GM19351 (cell line): ENCODE data around the gene MYBBP1A.
"Not testable (repeated sequence)": the region's sequence is repeated elsewhere in the genome, so short reads cannot be mapped to it uniquely, and the experiment has no call there.

ENCODE experiments used
- ATAC-seq: cut with Tn5 transposase; IDR thresholded peaks from one replicate; pipeline ENCODE4 v1.9.1; 2021; ENCODE audit warnings: mild to moderate bottlenecking, moderate library complexity; ENCODE audit not compliant: unreplicated experiment

The MYBBP1A gene

GRCh38 chr17:4588898-4589625, 33.9 kb upstream of the MYBBP1A start:
- ATAC-seq: no peak

- no peak for ATAC-seq
These were observed 33.2 kb upstream of the MYBBP1A start for GRCh38 chr17:4588391-4588790.

GRCh38 chr17:4587803-4588202, 32.6 kb upstream of the MYBBP1A start:
- no peak for ATAC-seq

GRCh38 chr17:4587195-4587594, 32.0 kb upstream of the MYBBP1A start:
- ATAC-seq: no peak

- ATAC-seq: no peak
These were observed 30.9 kb upstream of the MYBBP1A start for GRCh38 chr17:4586043-4586442.

GRCh38 chr17:4585638-4585994, 30.4 kb upstream of the MYBBP1A start:
- ATAC-seq: no peak

GRCh38 chr17:4584917-4585637, 29.9 kb upstream of the MYBBP1A start:
- ATAC-seq: no peak

GRCh38 chr17:4584101-4584916, 29.1 kb upstream of the MYBBP1A start, which contains the start of gene SMTNL2:
TSS of gene SMTNL2 (plus strand) at chr17:4584529. CDS start at chr17:4584606, 77 bp downstream.
- no peak for ATAC-seq

- no peak for ATAC-seq
These were observed 28.6 kb upstream of the MYBBP1A start for GRCh38 chr17:4583782-4584100.

GRCh38 chr17:4583206-4583605, 28.0 kb upstream of the MYBBP1A start:
- ATAC-seq: no peak

- ATAC-seq: no peak
These were observed 27.5 kb upstream of the MYBBP1A start for GRCh38 chr17:4582691-4583090.

- no peak for ATAC-seq
These were observed 26.9 kb upstream of the MYBBP1A start for GRCh38 chr17:4582101-4582501.

- ATAC-seq: no peak
These were observed 25.1 kb upstream of the MYBBP1A start for GRCh38 chr17:4580291-4580690.

GRCh38 chr17:4579678-4580077, 24.5 kb upstream of the MYBBP1A start:
- no peak for ATAC-seq

- not testable (repeated sequence) for ATAC-seq
These were observed 23.2 kb upstream of the MYBBP1A start for GRCh38 chr17:4578349-4578748.

- ATAC-seq: no peak
These were observed 22.3 kb upstream of the MYBBP1A start for GRCh38 chr17:4577386-4577993.

GRCh38 chr17:4576729-4577322, 21.6 kb upstream of the MYBBP1A start:
- ATAC-seq: no peak

GRCh38 chr17:4576161-4576558, 21.0 kb upstream of the MYBBP1A start:
- no peak for ATAC-seq

- no peak for ATAC-seq
These were observed 19.4 kb upstream of the MYBBP1A start for GRCh38 chr17:4574448-4575045.

- no peak for ATAC-seq
These were observed 18.5 kb upstream of the MYBBP1A start for GRCh38 chr17:4573669-4574068.

GRCh38 chr17:4573115-4573514, 17.9 kb upstream of the MYBBP1A start:
- no peak for ATAC-seq
